ENCODE data around the gene ZNF174.

ZNF174 gene

DNA sequence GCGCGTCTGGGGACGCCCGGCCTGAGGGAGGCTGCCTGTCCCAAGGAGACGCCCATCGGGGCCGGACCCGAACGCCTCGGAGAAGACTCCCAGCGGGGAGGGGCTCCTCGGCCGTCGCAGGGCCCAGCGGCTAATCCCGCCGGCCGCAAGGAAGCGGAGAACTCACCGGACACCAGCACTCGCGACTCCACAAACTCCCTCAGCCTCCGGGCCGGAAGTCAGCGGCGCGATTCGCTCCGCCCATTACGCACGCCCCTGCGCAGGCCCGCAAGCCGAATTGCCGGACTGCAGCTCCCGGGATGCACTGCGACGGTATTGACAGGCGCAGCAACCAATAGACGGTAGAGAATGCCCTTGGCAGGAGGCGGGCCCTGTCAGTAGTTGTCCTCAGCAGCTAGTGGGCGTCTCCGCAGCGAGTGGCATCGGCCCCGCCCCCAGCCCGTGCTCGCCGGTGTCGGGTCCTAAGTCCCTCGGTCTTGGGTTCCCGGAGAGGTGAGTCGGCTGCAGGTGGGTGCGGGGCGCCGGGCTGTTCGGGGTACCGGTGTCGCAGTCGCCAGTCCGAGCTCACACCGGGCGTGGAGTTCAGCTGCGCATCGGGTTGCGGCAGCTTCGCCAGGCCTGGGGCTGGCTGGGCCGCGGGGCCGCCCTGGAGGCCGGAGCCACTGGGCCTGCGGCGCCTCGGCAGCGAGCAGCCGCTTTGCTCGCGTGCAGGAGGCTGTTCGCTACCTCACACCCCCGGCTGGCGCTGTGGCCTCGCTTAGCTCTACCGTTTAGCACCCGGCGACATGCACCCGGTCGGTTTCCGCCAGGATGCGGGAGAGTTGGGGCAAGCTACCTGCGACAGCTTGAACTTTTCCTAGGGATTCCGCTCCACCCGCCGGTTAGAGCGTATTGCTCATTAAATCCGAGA, at the start of gene ZNF174, which contains the start of gene ZSCAN32:
Gene ZNF174, plus strand, starts transcription at position 437 of the 910 bp plus-strand sequence. CDS start 790 bp downstream, outside the sequence.
Gene ZSCAN32, minus strand, starts transcription at position 226 of the 910 bp plus-strand sequence. CDS start 3,447 bp downstream, outside the sequence.
- peak; percentile 97 for FAIRE-seq
- peak; percentile 100 for DNase-seq (ENCODE audit: low spot score)

GRCh38 chr16:3355589-3355988, 45.4 kb upstream of the ZNF174 start, which contains the start of gene OR2C1:
OR2C1 (plus strand) TSS chr16:3355889; CDS start chr16:3355941, 52 bp downstream.
- DNase-seq (ENCODE audit: low spot score): no peak

GRCh38 chr16:3356118-3356517, 44.9 kb upstream of the ZNF174 start:
- FAIRE-seq (no peak), DNase-seq (ENCODE audit: low spot score) (no peak)

More at GRCh38 chr16:3355589-3355988, 45.4 kb upstream of the ZNF174 start, which contains the start of gene OR2C1:
- no peak for FAIRE-seq

GRCh38 chr16:3358871-3359270, 42.1 kb upstream of the ZNF174 start:
- DNase-seq (ENCODE audit: low spot score): peak; percentile 36
- no peak for FAIRE-seq

GRCh38 chr16:3362931-3363330, 38.1 kb upstream of the ZNF174 start:
- no peak for FAIRE-seq
- no peak for DNase-seq (ENCODE audit: low spot score)

DNA sequence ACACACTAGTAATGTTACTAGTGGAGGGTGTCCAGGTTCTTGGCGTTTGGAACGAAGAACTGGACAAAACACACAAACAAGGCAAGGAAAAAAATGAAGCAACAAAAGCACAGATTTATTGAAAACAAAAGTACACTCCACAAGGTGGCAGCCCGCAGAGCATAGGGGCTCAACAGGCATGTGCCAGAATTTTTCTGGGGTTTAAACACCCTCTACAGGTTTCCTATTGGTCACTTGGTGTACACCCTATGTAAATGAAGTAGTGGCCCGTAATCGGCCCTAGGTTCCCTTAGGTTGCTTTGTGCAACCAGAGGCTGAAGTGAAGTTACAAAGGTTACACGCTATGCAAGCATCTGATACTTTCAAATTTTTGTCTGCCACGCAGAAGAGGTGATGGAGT, 37.2 kb upstream of the ZNF174 start:
- no peak for DNase-seq (ENCODE audit: low spot score)
- FAIRE-seq: no peak

DNA sequence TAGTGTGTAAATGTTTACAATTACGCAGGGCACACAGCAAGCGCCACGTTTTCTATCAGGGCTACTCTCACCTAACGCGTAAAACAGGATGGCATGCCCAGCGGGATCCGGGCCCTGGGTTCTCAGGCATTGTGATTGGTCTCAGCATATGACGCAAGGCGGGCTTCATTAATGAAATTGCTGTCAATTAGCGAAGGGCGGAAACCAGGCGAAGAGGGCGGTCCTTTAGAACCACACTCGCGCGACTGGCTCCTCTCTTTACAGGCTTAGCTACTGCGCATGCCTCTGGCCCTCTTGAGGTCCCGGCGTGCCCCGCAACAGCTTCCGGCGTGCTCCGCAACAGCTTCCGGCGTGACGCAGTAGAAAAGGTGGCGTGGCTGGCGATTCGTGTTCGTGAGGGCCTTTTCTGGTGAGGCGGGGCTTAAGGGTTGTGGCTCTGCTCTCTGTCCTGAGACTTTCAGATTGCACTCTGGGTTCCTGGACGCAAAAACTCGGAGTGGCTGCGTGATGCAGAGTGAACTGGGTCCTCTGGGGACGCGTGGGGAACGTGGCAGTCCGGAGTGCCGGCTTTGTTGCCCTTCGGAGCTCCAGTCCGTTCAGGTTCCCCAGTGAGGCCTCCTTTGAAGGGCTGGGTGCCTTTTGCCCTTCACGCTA, 36.1 kb upstream of the ZNF174 start:
- DNase-seq (ENCODE audit: low spot score) (peak; percentile 98), FAIRE-seq (peak; percentile 97)

DNA sequence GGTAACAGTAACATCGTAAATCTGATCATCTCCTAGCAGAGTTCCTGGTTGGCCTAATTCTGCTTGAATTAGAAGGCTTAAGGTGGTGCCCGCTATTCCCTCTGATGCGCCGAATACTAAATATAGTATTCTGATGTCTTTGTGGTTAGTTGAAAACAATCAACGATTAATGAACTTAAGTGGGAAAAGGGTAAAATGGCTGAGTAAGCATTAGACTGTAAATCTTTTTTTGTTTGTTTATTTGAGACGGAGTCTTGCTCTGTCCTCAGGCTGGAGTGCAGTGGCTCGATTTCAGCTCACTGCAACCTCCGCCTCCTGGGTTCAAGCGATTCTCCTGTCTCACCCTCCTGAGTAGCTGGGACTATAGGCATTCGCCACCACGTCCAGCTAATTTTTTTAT, 31.9 kb upstream of the ZNF174 start:
- no peak for FAIRE-seq
- no peak for DNase-seq (ENCODE audit: low spot score)

DNA sequence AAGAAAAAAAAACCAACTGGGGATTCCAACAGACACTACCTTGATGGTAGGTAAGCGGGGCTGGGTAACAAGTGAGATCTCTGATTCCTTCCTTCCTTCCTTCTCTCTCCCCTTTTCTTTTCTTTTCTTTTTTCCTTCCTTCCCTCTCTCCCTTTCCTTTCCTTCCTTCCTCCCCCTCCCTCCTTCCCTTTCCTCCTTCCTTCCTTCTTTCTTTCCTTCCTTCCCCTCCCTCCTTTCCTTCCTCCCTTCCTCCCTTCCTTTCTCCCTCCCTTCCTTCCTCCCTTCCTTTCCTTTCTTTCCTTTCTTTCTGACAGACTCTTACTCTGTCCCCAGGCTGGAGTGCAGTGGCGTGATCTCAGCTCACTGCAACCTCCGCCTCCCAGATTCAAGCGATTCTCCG, 25.3 kb upstream of the ZNF174 start:
- no peak for DNase-seq (ENCODE audit: low spot score)
- FAIRE-seq: no peak

- no peak for DNase-seq (ENCODE audit: low spot score)
- FAIRE-seq: no peak
Observed at GRCh38 chr16:3377917-3378316, 23.1 kb upstream of the ZNF174 start.

DNA sequence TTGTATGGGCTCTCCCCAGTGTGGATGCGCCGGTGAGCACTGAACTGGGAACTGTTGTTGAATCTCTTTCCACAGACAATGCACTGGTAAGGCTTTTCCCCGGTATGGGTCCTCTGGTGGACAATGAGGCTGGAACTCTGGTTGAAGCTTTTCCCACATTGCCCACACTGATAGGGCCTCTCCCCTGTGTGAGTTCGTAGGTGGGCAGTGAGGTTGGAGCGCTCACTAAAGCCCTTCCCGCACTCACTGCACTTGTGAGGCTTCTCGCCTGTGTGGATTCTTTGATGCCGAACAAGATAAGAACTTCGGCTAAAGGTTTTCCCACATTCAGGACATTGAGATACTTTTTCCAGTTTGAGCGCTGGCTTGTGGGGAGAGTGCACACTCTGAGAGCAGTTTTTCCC, 18.0 kb upstream of the ZNF174 start:
- DNase-seq (ENCODE audit: low spot score): no peak
- FAIRE-seq: no peak

DNA sequence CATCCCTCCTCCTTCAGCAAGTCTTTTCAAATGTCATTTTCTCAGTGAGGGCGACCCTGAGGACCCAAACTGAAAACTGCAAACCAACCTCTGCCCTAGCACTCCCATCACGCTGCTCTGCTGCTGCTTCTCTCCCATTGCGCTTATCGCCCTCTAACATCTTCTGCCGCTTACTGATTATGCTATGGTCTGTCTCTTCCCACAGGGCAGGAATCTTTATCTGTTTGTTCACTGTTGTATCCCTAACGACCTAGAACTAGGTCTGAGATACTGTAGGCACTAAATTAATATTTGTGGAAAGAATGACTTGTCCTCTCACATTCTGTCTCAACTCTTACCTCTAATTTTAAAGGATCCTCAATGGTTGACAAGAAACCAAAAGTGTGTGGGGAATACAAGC, 12.7 kb upstream of the ZNF174 start:
- FAIRE-seq: no peak
- no peak for DNase-seq (ENCODE audit: low spot score)

DNA sequence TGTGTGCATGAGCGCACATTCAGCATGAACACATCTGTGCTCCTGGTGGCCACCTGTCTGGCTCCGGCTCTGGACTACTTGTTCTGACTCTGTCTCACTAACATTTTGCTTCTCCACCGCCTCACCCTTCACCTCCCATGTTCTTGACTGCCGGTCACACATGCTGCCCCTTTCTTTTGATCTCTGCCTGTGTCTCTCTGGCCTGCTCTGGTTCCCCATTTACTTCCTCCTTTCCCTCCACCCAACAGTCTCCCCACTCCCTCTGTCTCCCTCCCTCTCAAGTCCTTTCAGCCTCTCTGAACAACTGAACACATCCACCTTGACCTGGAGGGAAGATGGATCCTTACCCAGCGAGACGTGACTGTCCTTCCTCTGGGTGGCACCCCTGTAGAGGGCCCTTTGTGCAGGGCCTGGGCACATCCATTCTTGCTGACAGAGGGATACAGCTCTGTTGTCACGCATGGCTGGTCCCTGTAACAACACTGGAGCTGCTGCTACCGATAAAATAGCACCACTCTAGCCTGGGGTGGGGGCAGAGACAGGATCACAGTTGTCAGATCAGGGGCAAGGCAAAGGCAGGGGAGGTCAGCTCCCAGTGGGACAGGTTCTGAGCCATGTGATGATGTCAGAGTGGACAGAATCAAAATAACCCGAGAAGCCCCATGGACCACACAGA, 11.2 kb upstream of the ZNF174 start:
- FAIRE-seq: no peak
- DNase-seq (ENCODE audit: low spot score): no peak

- FAIRE-seq (no peak), DNase-seq (ENCODE audit: low spot score) (no peak)
Observed at GRCh38 chr16:3400446-3400778, 603 bp upstream of the ZNF174 start.

DNA sequence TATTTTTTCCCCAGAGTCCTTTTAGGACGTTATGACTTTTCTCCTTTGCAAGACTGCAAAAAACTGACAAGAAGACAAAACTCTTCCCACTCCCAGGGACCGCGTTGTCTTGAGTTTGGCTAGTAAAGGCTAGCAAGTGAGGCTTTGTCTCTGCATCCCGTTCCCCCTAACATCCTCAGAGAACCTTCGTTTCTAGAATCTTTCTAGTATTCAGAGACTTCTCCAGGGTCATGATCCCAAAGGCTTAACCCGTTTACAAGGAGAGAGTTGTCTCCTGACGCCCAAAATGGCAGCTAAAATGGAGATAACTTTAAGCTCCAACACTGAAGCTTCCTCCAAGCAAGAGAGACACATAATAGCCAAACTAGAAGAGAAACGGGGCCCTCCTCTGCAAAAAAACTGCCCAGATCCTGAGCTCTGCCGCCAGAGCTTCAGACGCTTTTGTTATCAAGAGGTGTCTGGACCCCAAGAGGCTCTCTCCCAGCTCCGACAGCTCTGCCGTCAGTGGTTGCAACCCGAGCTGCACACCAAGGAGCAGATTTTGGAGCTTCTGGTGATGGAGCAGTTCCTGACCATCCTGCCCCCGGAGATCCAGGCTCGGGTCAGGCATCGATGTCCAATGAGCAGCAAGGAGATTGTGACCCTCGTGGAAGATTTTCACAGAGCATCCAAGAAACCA, 843 bp downstream of the ZNF174 start:
- FAIRE-seq: no peak
- DNase-seq (ENCODE audit: low spot score): peak; percentile 46

- DNase-seq (ENCODE audit: low spot score): no peak
- FAIRE-seq: no peak
Observed at GRCh38 chr16:3408561-3409197, 7.7 kb downstream of the ZNF174 start.

DNA sequence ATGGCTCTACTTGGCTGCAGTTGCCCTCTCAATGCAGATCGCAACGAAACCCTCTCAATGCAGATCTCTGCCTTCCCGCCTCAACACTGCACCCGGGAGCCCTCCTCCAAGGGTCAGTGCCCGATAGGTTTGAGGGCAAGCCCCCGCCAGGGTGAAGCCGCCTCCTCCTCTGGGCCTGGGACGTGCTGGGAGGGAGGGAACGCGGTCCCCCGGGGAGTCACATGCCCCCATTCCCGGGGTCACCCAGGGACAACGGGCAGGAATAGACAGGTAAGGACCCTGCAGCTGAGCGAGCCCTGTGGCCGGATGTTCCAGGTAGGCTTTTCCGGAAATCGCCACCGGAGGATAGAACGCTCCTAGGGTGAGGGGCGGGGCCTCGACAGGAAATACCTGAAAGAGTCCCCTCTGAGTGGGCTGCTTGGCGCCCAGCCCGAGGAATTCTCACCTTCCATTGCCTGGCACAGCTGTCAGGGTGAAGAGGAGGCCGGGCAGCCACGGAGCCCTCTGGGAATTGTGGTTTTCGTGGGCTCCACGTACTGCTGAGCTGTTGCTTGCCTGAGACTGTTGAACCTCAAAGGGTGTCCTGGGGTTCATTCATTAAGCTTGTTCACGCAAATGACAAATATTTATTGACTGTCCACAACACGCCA, 12.8 kb downstream of the ZNF174 start:
- FAIRE-seq (no peak), DNase-seq (ENCODE audit: low spot score) (no peak)

- DNase-seq (ENCODE audit: low spot score): no peak
- no peak for FAIRE-seq
Observed at GRCh38 chr16:3431779-3432219, 30.8 kb downstream of the ZNF174 start.

GRCh38 chr16:3434373-3434772, 33.4 kb downstream of the ZNF174 start:
- no peak for FAIRE-seq
- no peak for DNase-seq (ENCODE audit: low spot score)

- DNase-seq (ENCODE audit: low spot score): no peak
- no peak for FAIRE-seq
Observed at GRCh38 chr16:3439637-3440036, 38.6 kb downstream of the ZNF174 start.

Measured in urothelium cell line (cell line).